GM12878 (cell line): ENCODE measurements around the gene MPRIP. TPM values are rescaled to one million over a fixed set of nuclear protein-coding genes. Genes with fewer than 3 reads are reported as not detected.

Experiments
- ATAC-seq: fragments of 200-7000 bp; cut with Tn5 transposase; 3 replicates; pipeline ENCODE4 v1.9.1; 2020; ENCODE audit warnings: mild to moderate bottlenecking, moderate library complexity
- BruUV-seq: library from RNA; stranded (reverse); fragments of 400-500 nt; replicated peaks from 2 replicates; lab custom pipeline; 2021; lab: Mats Ljungman, UMichigan
- CTCF ChIA-PET: fragments of 300-600 bp; sonication (Branson Sonifier 250); formaldehyde crosslinking; extraction: SDS; loops from one replicate; lab custom pipeline; 2021; ENCODE audit warnings: inconsistent platforms; lab: Yijun Ruan, JAX
- POLR2A ChIA-PET: fragments of 350-600 bp; formaldehyde crosslinking; extraction: SDS; loops from one replicate; lab custom pipeline; 2021; ENCODE audit warnings: inconsistent platforms; lab: Charles Lee
- RAD21 ChIA-PET: fragments of 300-600 bp; sonication (Branson Sonifier 250); formaldehyde crosslinking; loops from one replicate; lab custom pipeline; 2023; ENCODE audit warnings: antibody characterized with exemption; ENCODE audit not compliant: unreplicated experiment; lab: Charles Lee
- SMC1A ChIA-PET: fragments of 300-600 bp; sonication (Branson Sonifier 250); formaldehyde crosslinking; loops from one replicate; lab custom pipeline; 2023; ENCODE audit not compliant: unreplicated experiment, uncharacterized antibody; lab: Charles Lee
- DNase-seq: peaks from one replicate; pipeline ENCODE4 v3.0.0-alpha.2; 2011; ENCODE audit warnings: low read depth, low spot score
- FAIRE-seq: peaks from 3 replicates; lab custom pipeline; 2011; peaks lifted over from hg19 to GRCh38; lab: Jason Lieb, UNC
- H2AFZ ChIP-seq: 2 replicates; pipeline ENCODE4 v1.6.0; 2011; ENCODE audit warnings: low read depth, low read length, control low read depth; ENCODE audit not compliant: control insufficient read depth
- H3K27ac ChIP-seq: 2 replicates; pipeline ENCODE4 v1.5.1; 2011; ENCODE audit warnings: control low read depth; ENCODE audit not compliant: control insufficient read depth, insufficient read depth
- H3K27me3 ChIP-seq, 2 experiments: replicated peaks in 1 of 2; 2 replicates each; pipeline versions ENCODE4 v1.6.0 to v1.6.1; 2011; ENCODE audit warnings: low read length in 1 of 2; ENCODE audit not compliant: control insufficient read depth in 2 of 2, insufficient read depth in 2 of 2
- H3K36me3 ChIP-seq, 2 experiments: 2 replicates each; pipeline ENCODE4 v1.5.1; 2011; ENCODE audit warnings: low read length in 1 of 2; ENCODE audit not compliant: control insufficient read depth in 2 of 2, insufficient read depth in 2 of 2
- H3K4me1 ChIP-seq: 2 replicates; pipeline ENCODE4 v1.6.1; 2011; ENCODE audit warnings: mild to moderate bottlenecking, low read length, moderate library complexity, mixed read lengths; ENCODE audit not compliant: control insufficient read depth, insufficient read depth
- H3K4me2 ChIP-seq: 2 replicates; pipeline ENCODE4 v1.6.0; 2011; ENCODE audit warnings: control low read depth; ENCODE audit not compliant: control insufficient read depth, insufficient read depth
- H3K4me3 ChIP-seq: fragments of 200-600 bp; sonication (generic); 2 replicates; pipeline ENCODE4 v1.5.1; 2016
- H3K79me2 ChIP-seq: 2 replicates; pipeline ENCODE4 v1.6.0; 2011; ENCODE audit warnings: low read length; ENCODE audit not compliant: control insufficient read depth, insufficient read depth
- H3K9ac ChIP-seq: 2 replicates; pipeline ENCODE4 v1.8.0; 2011; ENCODE audit warnings: low read length, control low read depth, mixed read lengths; ENCODE audit not compliant: control insufficient read depth, insufficient read depth
- H3K9me3 ChIP-seq: replicated peaks from 3 replicates; pipeline ENCODE4 v1.5.1; 2011; ENCODE audit warnings: mild to moderate bottlenecking, low read length; ENCODE audit not compliant: control insufficient read depth, insufficient read depth
- H4K20me1 ChIP-seq: 2 replicates; pipeline ENCODE4 v1.6.0; 2011; ENCODE audit not compliant: control insufficient read depth, insufficient read depth
- BMI1 ChIP-seq: fragments of 450-650 bp; IDR thresholded peaks from 2 replicates; pipeline ENCODE4 v1.6.1; 2016; ENCODE audit warnings: mild to moderate bottlenecking, moderate library complexity, borderline replicate concordance
- E2F8 ChIP-seq: fragments of 450-650 bp; IDR thresholded peaks from 2 replicates; pipeline ENCODE4 v1.6.1; 2018; ENCODE audit warnings: mild to moderate bottlenecking, low read depth, moderate library complexity; ENCODE audit not compliant: partially characterized antibody
- FOXK2 ChIP-seq: fragments of 450-650 bp; IDR thresholded peaks from 2 replicates; pipeline ENCODE4 v1.6.1; 2017; ENCODE audit warnings: mild to moderate bottlenecking, moderate library complexity
- RCOR1 ChIP-seq: conservative IDR thresholded peaks from 2 replicates; pipeline ENCODE4 v1.6.1; 2012; ENCODE audit warnings: low read depth, low read length, improper control_type of control experiment
- SPI1 ChIP-seq: IDR thresholded peaks from 2 replicates; pipeline ENCODE4 v1.6.1; 2011; ENCODE audit warnings: low read depth, mild to moderate bottlenecking, low read length, moderate library complexity, borderline replicate concordance; ENCODE audit not compliant: insufficient read depth
- TCF7 ChIP-seq: IDR thresholded peaks from 2 replicates; pipeline ENCODE4 v1.6.1; 2014; ENCODE audit warnings: antibody characterized with exemption, borderline replicate concordance
- ZNF274 ChIP-seq: IDR thresholded peaks from one replicate; pipeline ENCODE4 v1.8.0; 2011; ENCODE audit not compliant: insufficient read length, insufficient read depth
- ZNF384 ChIP-seq: IDR thresholded peaks from 2 replicates; pipeline ENCODE4 v1.6.1; 2012; ENCODE audit warnings: low read depth, mild to moderate bottlenecking, low read length, improper control_type of control experiment, borderline replicate concordance
- ZZZ3 ChIP-seq: IDR thresholded peaks from 2 replicates; pipeline ENCODE4 v1.6.1; 2011; ENCODE audit warnings: low read depth; ENCODE audit not compliant: control insufficient read depth, insufficient read length
- WGBS: methylation state at CpG from one replicate; pipeline ENCODE4 v1.1.6; 2016; ENCODE audit warnings: low lambda C conversion rate; ENCODE audit not compliant: insufficient replicate concordance, insufficient coverage; ENCODE audit errors: missing lambda C conversion rate; 5-methylcytosine and 5-hydroxymethylcytosine counted together
- in situ Hi-C: fragments of 300-500 bp; cut with MboI; formaldehyde crosslinking; loops from 9 replicates; pipeline ENCODE4 v1.14.3; 2018; ENCODE audit warnings: mixed read lengths
- intact Hi-C: fragments of 100-400 bp; cut with micrococcal nuclease; formaldehyde crosslinking; loops from one replicate; pipeline ENCODE4 v1.14.2; 2022; ENCODE audit not compliant: unreplicated experiment
- polyA plus RNA-seq, 11 experiments: library from polyadenylated mRNA; depleted of rRNA in 4 of 11; unstranded in 6 of 11; stranded (reverse) in 5 of 11; fragments of >200 nt; fragmentation: Nextera tagmentation in 4 of 11; fragmentation: Illumina TruSeq in 1 of 11; extraction: Ambion mirVana in 4 of 11; extraction: Trizol in 1 of 11; gene quantifications; 1 replicate in 1 of 11; 2 replicates in 10 of 11; pipeline versions ENCODE4 v1.2.1 to v1.2.3, GENCODE V29; 2011 to 2016; ENCODE audit warnings: inconsistent platforms in 2 of 11, missing spikeins in 2 of 11, low read depth in 1 of 11
- total RNA-seq, 4 experiments: library from RNA; depleted of rRNA in 3 of 4; stranded (reverse); fragments of >200 nt in 3 of 4; fragmentation: Illumina TruSeq in 1 of 4; extraction: Trizol in 1 of 4; gene quantifications; 2 replicates each; pipeline versions ENCODE4 v1.2.1 to v1.2.3, GENCODE V29; 2013 to 2021
- TF ChIP-seq, protein P1 (sequence below): IDR thresholded peaks from 2 replicates; pipeline ENCODE4 v1.6.1; 2012; ENCODE audit warnings: low read depth, low read length, improper control_type of control experiment

MPRIP gene
- total and polyA plus RNA-seq, 10 of the 15 experiments (the other 5 are each of a cell fraction or from before 2014, with no cell fraction given) = 16.5 to 168 (median 71.7) TPM

GRCh38 chr17:17028059-17028877 is 14.0 kb upstream of the MPRIP start:
- FAIRE-seq (no peak), DNase-seq (no peak), ATAC-seq (peak; percentile 44)
- Histone ChIP-seq H3K4me1 (no peaks in the 10 kb centered on the region), H3K36me3 (no peaks in the 10 kb centered on the region), H3K27me3 (no peaks in the 10 kb centered on the region), H3K4me3 (no peak overlapping the region), H3K9me3 (no peaks in the 10 kb centered on the region), H3K79me2 (no peaks in the 10 kb centered on the region), H3K27ac (no peak overlapping the region), H3K9ac (no peak overlapping the region), H4K20me1 (no peaks in the 10 kb centered on the region), H3K4me2 (no peak overlapping the region), H2AFZ (no peak overlapping the region)
- SMC1A ChIA-PET = interaction anchor here (1.3 kb wide), 1 partner anchor 9 kb away, joined by 6 read pairs; no protein-coding TSS in a partner anchor
- 33% methylated on average over 12 of the region's 12 CpGs for WGBS
- in situ Hi-C loops (no loop called here), intact Hi-C loops (no loop called here)
- CTCF ChIA-PET = interaction anchor here (0.7 to 1.4 kb wide), 2 partner anchors 22 to 38 kb away, joined by 3 to 4 read pairs; no protein-coding TSS in a partner anchor
- no peak for TF ChIP-seq RCOR1
- TF ChIP-seq TCF7 = no peak
- TF ChIP-seq, protein P1, sequence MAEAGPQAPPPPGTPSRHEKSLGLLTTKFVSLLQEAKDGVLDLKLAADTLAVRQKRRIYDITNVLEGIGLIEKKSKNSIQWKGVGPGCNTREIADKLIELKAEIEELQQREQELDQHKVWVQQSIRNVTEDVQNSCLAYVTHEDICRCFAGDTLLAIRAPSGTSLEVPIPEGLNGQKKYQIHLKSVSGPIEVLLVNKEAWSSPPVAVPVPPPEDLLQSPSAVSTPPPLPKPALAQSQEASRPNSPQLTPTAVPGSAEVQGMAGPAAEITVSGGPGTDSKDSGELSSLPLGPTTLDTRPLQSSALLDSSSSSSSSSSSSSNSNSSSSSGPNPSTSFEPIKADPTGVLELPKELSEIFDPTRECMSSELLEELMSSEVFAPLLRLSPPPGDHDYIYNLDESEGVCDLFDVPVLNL = no peak
- TF ChIP-seq FOXK2 = no peak
- TF ChIP-seq ZNF274 = no peak
- TF ChIP-seq BMI1 = no peak
- TF ChIP-seq ZNF384 = no peak
- TF ChIP-seq SPI1 = no peak
- TF ChIP-seq E2F8 = no peak
- no peak for TF ChIP-seq ZZZ3
- RAD21 ChIA-PET = interaction anchor here (0.9 kb wide), 1 partner anchor 63 kb away, joined by 3 read pairs; no protein-coding TSS in a partner anchor
- BruUV-seq = no TSS peak
- POLR2A ChIA-PET = no interaction called here
